ENCODE data around the gene MAPK11.

MAPK11 gene

DNA sequence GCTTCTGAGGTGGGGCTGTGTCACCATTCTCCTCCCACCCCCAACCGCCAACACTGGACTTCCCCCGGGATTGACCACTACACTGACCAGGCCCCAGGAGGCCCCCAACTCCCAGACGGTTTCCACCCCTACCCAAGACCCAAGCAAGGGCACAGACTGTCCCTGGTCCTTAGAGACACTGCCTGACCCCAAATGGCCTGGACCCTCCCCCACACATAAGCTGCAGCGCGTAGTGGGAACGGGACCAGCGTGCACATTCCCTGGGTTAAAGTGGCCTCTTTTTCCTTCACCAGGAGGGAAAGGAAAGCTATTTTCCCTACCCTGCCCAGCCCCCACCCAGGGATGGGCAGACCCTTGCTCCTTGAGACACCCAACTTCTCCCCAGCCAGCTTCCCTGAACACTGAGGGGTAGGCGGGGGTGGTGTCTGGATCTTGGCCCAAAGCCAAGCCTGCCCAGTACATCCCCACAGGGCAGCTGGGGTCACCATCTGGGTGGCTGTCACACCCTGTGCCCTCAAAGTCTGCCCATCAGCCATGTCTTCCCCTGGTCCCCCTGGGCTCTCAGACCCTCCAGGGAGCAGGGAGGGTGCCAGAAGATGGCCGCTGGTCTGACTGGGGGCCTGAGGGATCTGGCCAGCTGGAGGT lies 7.1 kb downstream of the MAPK11 start:
- DNase-seq (ENCODE audit: low spot score) = no peak
- no peak for FAIRE-seq

DNA sequence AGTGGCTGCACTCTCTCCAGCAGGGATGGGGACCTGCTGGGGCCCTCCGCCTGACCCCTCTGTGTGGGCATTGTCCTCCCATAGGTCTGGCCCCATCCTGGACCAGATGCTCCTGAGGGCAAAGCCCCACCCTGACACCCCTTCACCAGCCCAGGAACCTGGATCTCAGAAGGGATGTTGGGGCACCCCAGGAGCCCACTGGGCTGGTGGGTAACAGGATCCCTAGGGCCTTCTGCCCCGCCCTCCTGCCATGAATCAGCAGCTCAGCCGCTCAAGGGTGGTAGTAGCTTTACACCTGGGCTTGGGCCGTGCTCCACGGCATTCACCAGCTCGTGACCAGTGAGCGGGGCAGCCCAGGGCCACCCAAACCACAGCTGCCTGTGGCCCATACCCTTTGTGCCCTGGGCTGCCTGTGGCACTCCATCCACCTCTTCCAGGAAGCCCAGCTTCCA lies 7.7 kb downstream of the MAPK11 start:
- peak; percentile 50 for FAIRE-seq
- DNase-seq (ENCODE audit: low spot score) = peak; percentile 71

DNA sequence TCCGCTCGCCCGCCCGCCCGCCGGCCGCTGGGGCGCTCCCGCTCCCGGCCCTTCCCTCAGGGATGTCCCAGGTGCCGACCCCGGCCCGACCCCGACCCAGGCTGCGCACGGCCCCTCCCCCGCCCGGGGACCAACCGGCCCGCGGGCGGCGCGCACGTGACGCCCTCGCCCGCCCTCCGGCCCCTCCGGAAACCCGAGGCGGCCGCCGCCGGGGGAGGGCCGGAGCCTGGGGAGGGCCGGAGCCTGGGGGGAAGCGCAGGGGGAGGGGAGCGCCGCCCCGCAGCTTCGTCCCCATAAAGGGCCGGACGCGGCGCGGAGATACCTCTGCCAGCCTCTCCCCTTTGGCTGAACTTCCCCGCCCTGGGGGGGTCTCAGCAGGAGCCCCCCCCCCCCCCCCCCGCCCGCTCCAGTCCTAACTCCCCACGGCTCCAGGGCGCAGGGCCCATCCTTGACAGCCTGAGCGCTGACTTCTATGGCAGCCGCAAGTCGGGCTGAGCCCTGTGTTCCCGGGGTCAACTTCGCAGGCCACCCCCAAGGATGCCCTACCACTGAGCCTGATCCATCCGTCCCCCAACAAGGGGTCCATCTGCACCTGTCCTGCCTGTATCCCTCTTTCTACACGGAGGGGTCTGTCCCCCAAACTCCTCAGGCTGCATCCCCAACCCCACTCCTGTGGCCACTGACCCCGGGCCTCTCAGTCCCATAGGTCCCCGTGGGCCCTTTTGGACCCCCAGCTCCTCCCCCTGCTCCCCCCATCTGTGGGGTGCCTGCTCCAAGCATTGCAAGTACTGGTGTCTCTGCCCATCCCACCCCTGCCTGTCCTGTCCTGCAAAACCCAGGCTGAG lies 8.3 kb downstream of the MAPK11 start, which contains the start of gene MAPK12:
Gene MAPK12 (minus strand): TSS at position 69 of the 845 bp plus-strand sequence. CDS start 174 bp downstream, outside the sequence.
- FAIRE-seq = peak; percentile 52
- peak; percentile 83 for DNase-seq (ENCODE audit: low spot score)

DNA sequence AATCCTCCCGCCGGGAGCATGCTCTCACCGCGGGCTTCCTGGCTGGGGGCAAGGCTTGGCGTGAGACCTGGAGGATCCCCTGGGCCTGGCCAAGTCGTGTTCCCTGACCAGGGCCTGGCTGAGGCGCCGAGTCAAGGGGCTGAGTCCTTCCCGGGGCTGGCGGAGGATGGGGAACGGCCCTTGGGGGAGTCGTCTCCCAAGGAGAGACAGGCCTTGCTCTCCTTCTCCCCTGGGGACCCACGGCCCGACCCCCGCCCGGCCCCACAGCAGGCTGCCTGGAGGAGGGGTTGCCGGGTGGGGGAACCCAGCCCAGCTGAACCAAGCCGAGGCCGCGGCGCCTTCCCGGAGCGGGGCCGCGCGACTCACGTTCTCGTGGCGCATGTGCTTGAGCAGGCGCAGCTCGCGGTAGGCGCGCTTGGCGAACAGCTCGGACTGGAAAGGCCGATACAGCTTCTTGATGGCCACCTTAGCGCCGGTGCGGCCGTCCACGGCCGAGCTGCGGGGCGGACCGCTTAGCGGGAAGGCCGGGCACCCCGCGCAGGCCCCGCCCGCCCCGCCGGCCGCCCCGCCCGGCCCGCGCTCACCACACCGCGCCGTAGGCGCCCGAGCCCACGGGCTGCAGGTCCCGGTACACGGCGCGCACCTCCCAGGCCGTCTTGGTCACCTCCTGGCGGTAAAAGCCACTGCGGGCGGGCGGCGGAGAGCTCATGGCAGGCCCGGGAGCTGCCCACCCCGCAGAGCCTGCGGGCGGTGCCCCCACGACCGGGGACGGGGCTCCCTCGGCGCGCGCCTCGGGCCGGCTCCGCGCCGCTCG lies 9.2 kb downstream of the MAPK11 start:
- FAIRE-seq (peak; percentile 87), DNase-seq (ENCODE audit: low spot score) (peak; percentile 73)

DNA sequence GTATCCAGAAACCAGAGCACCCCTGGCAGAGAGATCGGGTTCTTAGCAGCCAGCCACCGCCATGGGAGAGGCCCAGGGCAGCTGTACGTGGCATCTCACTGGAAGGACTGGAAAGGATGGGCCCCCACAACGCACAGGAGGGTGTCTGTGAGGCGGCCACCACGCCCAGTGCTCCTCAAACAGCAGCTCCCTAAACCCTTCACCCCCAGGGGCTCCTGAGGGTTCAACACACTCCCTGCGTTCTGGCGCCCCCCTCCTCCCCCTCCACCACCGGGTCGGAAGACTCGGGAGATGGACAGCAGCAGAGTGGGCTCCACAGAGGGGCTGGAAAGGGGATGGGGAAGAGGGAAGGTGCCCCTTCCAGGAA lies 9.8 kb downstream of the MAPK11 start:
- no peak for FAIRE-seq
- no peak for DNase-seq (ENCODE audit: low spot score)

DNA sequence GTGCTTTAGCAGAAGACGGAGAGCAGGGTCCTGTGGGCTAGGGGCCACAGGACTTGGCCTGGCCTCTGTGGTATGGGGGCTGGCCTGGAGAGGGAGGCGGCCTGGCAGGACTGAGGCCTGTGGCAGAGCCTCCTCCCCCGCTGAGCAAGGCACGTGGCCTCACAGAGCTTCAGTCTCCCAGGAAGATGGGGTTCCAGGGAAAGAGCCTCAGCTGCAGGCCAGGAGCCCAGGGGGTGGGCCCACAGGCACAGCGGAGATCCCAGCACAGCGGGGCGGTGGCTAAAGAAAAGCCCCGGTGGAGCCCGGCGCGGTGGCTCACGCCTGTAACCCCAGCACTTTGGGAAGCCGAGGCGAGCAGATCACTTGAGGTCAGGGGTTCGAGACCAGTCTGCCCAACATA lies 10.9 kb downstream of the MAPK11 start:
- no peak for FAIRE-seq
- DNase-seq (ENCODE audit: low spot score) = no peak

DNA sequence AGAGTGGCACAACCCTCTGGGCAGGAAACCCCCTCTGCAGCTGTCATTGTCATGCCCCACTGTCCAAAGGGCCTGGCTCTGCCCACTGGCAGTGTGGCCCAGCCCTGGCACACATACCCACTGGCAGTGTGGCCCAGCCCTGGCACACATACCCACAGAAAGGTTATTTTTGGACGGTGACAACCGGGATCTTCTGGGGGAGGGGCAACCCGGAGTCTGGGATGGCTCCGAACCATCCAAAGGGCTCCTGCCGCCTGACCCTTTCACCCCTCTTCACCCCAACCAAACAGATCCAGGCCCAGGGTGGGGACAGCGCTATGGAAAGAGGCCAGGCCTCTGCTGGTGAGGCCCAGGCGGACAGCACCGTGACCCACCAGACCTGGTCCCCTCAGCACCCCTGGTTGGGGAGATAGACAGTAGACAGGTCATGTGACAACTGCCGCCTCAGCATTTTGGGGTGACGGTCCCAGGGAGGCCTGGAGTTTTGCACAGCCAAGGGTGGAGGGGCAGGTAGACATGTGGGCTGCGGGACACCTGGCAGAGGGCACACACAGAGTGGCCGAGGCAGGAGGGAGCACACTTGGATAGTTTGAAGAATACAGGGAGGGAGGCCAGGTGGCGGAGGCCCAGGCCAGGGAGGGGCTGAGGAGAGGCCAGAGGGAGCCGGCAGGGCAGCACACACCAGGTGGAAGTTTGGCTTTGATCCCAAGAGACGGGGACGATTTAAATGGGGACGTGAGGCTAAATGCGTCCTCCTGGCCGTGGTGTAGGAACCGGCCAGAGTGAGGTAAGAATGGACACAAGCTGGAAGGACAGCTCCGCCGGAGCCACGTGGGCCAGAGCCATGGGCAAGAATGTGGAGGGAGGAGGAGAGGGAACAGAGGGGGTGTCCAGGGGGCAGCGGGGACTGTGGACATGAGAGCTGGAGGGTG lies 11.6 kb downstream of the MAPK11 start:
- no peak for DNase-seq (ENCODE audit: low spot score)
- no peak for FAIRE-seq

DNA sequence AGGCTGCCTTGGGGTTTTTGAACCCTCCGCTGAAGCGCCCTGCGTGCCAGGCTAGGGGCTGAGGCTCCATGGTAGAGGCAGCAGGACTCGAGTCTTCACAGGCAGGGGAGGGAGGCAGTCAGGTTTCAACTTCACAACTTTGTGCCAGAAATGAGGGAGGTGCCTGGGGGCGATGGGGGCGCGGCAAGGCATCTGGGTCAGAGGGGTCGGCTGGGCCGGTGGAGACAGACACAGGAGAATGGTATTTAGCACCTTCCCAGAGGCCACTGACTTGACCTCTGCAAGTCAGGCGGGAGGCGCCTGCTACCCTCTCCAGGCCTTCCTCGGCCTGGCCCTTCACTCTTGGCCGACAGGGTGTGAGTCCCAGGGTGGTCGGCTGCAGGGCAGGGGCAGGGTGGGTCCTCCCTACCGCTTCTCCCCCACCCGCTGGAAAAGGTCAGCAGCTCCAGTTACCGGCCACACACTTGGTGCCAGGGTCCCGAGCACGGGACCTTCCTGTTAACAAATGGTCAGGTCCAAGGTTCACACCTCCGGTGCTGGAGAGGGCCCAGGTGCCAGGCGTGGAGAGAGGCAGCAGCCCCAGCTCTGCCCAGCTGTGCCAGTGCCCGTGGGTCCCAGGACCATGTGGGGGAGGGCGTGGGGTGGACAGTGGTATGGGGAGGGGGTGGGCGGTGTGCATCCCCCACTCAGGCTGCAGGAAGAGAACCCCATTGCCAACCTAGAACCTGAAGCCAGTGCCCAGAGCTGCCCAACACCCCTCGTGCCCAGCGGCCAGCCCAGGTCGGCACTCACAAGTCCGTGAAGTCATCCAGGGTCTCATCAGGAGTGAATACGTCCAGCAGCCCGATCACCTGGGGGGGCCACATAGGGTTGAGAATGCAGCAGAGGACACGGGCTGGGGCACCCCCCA lies 12.5 kb downstream of the MAPK11 start:
- FAIRE-seq = no peak
- DNase-seq (ENCODE audit: low spot score) = no peak

DNA sequence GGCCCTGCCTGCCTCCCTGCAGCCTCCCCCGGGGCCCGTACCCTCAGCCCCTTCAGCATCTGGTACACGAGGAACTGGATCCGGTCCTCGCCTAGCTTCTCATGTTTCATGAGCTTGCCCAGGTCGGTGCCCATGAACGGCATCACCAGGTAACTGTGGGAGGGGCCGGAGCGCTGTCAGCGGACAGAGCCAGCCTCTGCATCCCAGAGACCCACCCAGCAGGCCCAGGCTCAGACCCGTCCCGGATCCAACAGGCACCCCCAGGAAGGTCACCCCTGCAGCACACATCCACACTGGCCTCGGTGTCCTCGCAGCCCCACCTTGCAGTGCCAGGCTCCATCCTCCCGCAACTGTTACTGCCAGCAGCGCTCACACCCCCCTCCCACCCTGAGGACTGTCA lies 13.1 kb downstream of the MAPK11 start:
- FAIRE-seq (no peak), DNase-seq (ENCODE audit: low spot score) (no peak)

DNA sequence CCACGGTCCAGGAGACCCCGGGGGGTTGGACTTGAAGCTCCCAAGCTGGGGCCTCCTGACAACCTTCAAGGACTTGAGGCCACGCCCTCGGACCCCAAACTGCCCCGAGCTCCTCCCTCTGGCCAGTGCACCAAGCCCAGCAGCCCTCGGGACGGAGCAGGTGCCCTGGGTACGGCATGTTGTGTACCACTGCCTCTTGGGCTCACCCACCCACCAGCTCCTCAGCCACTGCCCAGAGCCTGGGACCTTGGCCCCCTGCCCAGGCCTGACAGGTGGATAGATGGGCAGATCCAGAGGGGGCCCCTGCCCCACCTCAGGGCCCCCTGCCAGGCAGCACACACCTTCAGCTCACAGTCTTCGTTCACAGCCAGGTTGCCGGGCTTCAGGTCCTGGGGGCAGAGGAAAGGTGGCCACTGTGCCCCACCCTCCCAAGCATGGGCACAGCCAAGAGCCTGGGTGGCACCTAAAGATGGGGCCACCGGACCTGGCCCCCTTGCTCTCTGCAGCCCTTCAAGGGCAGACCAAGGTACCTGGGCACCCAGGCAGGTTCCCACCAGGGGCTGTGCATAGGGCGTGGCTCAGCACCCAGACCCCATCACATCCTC lies 13.8 kb downstream of the MAPK11 start:
- DNase-seq (ENCODE audit: low spot score) (no peak), FAIRE-seq (no peak)

DNA sequence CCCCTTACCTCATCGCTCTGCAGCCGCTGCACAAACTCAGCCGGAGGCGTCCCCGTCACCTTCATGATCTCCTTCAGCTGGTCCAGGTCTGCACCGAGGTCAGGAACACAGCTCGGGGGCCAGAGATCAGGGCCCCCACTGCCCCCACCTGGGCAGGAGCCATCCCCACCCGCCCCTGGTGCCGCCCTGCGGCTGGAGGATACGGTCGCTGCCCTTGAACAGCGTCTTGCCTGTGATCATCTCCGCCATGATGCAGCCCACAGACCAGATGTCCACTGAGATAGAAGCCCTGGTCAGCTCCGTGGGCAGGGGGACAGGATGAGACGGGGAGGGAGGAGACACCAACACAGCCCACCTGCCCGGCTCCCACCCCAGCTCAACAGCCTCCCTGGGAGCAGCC lies 14.6 kb downstream of the MAPK11 start:
- DNase-seq (ENCODE audit: low spot score) = no peak
- FAIRE-seq = no peak

DNA sequence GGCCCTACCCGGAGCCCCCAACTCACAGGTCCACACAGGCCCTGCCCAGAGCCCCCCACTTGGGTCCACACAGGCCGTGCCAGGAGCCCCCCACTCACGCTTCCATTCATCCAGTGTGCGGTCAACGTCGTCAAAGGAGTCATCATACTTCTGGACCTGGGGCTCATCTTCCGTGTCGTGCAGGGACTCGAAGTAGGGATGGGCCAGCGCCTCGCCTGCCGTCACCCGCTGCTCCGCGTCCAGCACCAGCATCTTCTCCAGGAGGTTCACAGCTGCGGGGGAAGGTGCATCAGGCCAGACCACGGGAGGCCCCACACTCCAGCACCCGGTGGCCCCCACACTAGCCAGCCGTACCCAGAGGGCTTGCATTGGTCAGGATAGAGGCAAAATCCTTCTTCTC lies 15.1 kb downstream of the MAPK11 start:
- DNase-seq (ENCODE audit: low spot score) = no peak
- no peak for FAIRE-seq

DNA sequence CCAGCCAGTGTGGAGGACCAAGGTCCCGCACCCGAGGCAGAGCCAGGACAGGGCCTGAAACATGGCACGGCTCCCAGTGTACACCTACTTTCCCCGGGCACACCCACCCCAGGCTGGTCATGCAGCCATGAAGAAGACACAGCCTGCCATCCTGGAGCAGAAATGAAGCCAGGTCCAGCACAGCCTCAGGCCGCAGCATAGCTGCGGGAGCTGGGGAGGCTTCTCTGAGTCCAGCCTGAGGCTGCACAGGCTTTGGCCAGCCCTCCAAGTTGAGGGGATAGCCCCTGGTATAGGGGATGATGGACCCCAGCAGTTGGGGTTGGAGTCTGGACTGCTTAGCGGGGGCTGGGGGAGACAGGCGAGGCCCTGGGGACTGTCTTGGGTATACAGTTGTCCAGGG lies 16.2 kb downstream of the MAPK11 start:
- no peak for DNase-seq (ENCODE audit: low spot score)
- no peak for FAIRE-seq

DNA sequence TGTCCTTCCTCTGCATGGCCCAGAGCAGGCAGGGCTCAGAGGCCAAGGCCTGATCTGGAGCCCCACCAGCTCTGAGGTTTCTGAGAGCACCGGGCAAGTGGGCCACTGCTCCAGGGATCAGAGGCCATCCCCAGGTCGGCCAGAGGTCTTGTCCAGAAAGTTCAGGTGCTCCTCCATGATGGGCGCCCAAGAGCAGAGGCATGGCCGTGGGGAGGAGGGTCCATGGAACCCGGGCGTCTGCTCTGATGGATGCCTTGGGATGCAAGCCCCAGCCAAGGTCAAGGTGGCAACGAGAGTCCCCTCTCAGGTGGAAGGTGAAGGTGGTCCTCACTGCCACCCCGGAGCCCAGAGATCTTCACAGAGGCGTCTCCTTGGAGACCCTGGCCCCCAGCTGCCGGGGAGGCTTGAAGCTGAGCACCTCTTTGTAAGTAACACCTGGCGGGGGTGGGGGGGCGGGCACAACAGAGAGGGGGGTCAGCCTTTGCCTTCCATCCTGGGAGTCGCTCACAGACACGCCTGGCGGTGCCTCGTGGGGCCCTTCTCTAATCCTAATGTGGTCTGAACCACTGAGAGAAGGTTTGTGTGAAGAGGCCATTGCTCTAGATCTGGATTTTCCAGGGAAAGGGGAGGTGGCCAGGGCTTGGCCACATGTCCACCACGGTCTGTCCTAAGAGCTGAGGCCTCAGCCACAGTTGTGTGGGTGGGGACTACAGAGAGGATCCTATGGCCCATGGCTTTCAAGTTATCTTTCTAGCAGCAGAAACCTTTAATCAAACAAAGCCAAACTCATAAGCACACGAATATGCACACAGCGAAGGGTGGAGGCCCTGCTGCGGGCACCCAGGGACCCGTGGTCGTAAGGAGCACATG lies 16.9 kb downstream of the MAPK11 start:
- DNase-seq (ENCODE audit: low spot score) = no peak
- FAIRE-seq = no peak

DNA sequence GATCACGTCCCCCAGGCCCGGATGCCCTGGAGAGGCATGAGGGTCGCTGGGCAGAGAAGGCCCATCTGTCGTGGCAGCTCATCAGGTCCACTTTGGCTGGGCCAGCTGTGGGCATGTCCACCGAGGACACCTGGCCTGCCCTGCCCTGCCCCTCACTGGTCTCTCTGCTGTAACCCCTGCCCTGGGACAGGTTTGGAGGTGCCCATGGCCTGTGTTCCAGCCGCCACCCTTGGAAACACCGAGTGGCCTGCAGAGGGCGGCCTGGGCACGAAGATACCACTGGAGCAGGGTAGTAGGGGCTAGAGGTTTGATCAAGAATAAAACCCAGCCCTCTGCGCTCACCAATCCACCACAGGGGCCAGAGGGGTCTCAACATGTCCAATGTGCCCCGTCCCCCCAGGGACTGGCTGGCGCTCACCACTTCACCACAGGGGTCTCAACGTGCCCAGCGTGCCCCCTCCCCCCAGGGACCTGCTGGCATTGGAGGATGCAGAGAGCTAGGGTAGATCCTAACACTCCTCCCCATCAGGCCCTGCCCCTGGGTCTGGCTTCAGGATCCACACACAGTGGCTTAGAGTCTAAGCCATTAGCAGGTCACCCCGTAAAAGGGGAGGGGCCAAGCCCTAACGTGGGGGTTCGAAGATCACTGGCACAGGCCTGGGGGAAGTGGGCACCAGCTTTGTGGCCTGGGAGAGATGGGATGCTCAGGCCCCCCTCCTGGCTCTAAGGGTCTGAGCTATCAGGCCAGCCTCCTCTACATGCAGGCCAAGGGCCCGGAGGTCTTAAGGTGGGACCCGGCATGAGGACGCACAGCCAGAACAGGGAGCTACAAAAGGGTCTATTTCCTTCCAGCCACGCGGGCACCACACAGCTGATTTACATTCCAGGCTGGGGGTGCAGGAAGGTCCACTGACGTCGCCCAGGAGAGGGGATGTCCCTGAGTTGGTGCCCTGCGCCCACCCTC lies 17.8 kb downstream of the MAPK11 start:
- DNase-seq (ENCODE audit: low spot score) = peak; percentile 66
- no peak for FAIRE-seq

DNA sequence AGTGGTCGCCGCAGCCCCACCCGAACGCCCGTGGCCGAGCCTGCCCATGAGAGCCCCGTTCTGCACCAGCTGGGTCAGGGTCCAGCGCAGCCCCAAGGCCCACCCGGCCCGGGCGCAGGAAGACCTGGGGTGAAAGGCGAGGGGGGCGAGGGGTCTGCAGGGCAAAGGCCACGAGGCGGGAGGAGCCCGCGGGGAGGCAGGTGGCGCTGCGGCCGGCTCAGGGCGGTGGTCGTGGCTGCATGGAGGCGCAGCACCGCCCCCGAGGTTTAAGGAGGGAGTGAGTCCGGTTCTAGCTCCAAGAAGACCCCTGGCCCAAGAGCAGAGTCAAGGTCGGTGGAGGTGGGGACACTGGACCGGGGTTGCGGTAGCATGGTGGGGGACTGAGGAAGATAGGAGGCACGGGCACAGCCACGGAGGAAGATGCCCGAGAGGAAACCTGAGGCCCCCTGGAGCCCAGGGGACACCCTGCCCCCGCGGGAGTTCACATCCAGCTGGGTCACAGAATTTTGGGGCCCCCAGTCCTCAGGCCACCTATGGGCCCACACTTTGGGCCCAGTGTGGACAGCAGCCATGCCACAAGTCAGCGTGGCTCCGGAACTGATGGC lies 18.6 kb downstream of the MAPK11 start:
- FAIRE-seq (no peak), DNase-seq (ENCODE audit: low spot score) (no peak)
